SJSA1 (cell line): Measurements from ENCODE around the gene RTEL1. TPM values are rescaled to one million over a fixed set of nuclear protein-coding genes. Genes with fewer than 3 reads are reported as not detected.
"Not testable (repeated sequence)": the region's sequence is repeated elsewhere in the genome, so short reads cannot be mapped to it uniquely, and the experiment has no call there.

Experiments
- DNase-seq, 2 experiments: peaks; one replicate each; pipeline ENCODE4 v3.0.0-alpha.2; 2015 to 2020; ENCODE audit warnings: low spot score in 2 of 2, low read depth in 1 of 2
- H3K27ac ChIP-seq: fragments of 250-450 bp; sonication (Bioruptor Pico); 2 replicates; pipeline ENCODE4 v1.5.1; 2020; ENCODE audit warnings: mild to moderate bottlenecking, moderate library complexity
- H3K27me3 ChIP-seq: fragments of 250-450 bp; sonication (Bioruptor Pico); replicated peaks from 2 replicates; pipeline ENCODE4 v1.5.1; 2020; ENCODE audit warnings: mild to moderate bottlenecking, moderate library complexity
- H3K36me3 ChIP-seq: fragments of 250-450 bp; sonication (Bioruptor Pico); 2 replicates; pipeline ENCODE4 v1.5.1; 2020; ENCODE audit warnings: mild to moderate bottlenecking
- H3K4me1 ChIP-seq: fragments of 250-450 bp; sonication (Bioruptor Pico); replicated peaks from 2 replicates; pipeline ENCODE4 v1.6.1; 2021; ENCODE audit warnings: mild to moderate bottlenecking
- H3K4me3 ChIP-seq: fragments of 250-450 bp; sonication (Bioruptor Pico); 2 replicates; pipeline ENCODE4 v1.5.1; 2020; ENCODE audit warnings: mild to moderate bottlenecking
- H3K9me3 ChIP-seq: fragments of 250-450 bp; sonication (Bioruptor Pico); replicated peaks from 2 replicates; pipeline ENCODE4 v1.5.1; 2020; ENCODE audit warnings: mild to moderate bottlenecking
- total RNA-seq: library from RNA; depleted of rRNA; stranded (reverse); fragments of >200 nt; shearing (Covaris generic); gene quantifications from 2 replicates; pipeline ENCODE4 v1.2.3, GENCODE V29; 2014

The RTEL1 gene
- total RNA-seq, 1 experiment from 2014 or later, result 11.0 TPM

- no peak overlapping the region for H3K4me3 ChIP-seq
- H3K27me3 ChIP-seq, result no peaks in the 10 kb centered on the region
- no peak for DNase-seq
- peaks cover 5% of the 10 kb centered on the region for H3K4me1 ChIP-seq
- no peak overlapping the region for H3K27ac ChIP-seq
- peaks cover 20% of the 10 kb centered on the region for H3K36me3 ChIP-seq
- no peaks in the 10 kb centered on the region for H3K9me3 ChIP-seq
Measured at GRCh38 chr20:63620991-63621390, 37.1 kb upstream of the RTEL1 start.

- Histone ChIP-seq H3K4me1 (peaks cover 6% of the 10 kb centered on the region), H3K27ac (no peak overlapping the region), H3K4me3 (no peak overlapping the region), H3K9me3 (no peaks in the 10 kb centered on the region), H3K36me3 (peaks cover 12% of the 10 kb centered on the region), H3K27me3 (no peaks in the 10 kb centered on the region)
- no peak for DNase-seq
Measured at GRCh38 chr20:63622096-63622495, 36.0 kb upstream of the RTEL1 start.

GRCh38 chr20:63622732-63623131 is 35.4 kb upstream of the RTEL1 start:
- Histone ChIP-seq H3K27ac (no peak overlapping the region), H3K4me1 (peaks cover 6% of the 10 kb centered on the region), H3K4me3 (no peak overlapping the region), H3K36me3 (peaks cover 12% of the 10 kb centered on the region), H3K27me3 (no peaks in the 10 kb centered on the region), H3K9me3 (no peaks in the 10 kb centered on the region)
- DNase-seq, result no peak

GRCh38 chr20:63624486-63624885 is 33.6 kb upstream of the RTEL1 start:
- H3K9me3 ChIP-seq, result no peaks in the 10 kb centered on the region
- H3K27ac ChIP-seq, result no peak overlapping the region
- H3K36me3 ChIP-seq, result peaks cover 4% of the 10 kb centered on the region
- no peak overlapping the region for H3K4me3 ChIP-seq
- peaks cover 13% of the 10 kb centered on the region for H3K4me1 ChIP-seq
- H3K27me3 ChIP-seq, result no peaks in the 10 kb centered on the region
- DNase-seq, result no peak

- Histone ChIP-seq H3K27ac (peak overlapping the region; percentile 97), H3K27me3 (no peaks in the 10 kb centered on the region), H3K4me3 (peak overlapping the region; percentile 94), H3K9me3 (no peaks in the 10 kb centered on the region), H3K4me1 (peaks cover 13% of the 10 kb centered on the region), H3K36me3 (peaks cover 4% of the 10 kb centered on the region)
- peak in 1 of 2 experiments; percentile 49 for DNase-seq
Measured at GRCh38 chr20:63625771-63626423, 32.2 kb upstream of the RTEL1 start.

- no peaks in the 10 kb centered on the region for H3K27me3 ChIP-seq
- no peaks in the 10 kb centered on the region for H3K9me3 ChIP-seq
- peak; percentile 62 to 75 for DNase-seq
- H3K36me3 ChIP-seq, result peaks cover 4% of the 10 kb centered on the region
- H3K4me1 ChIP-seq, result peaks cover 13% of the 10 kb centered on the region
- H3K27ac ChIP-seq, result peak within 1 kb of the TSS; percentile 97
- peak within 1 kb of the TSS; percentile 94 for H3K4me3 ChIP-seq
Measured at GRCh38 chr20:63626424-63627128, 31.5 kb upstream of the RTEL1 start, which contains the start of gene GMEB2. GMEB2 (minus strand) TSS chr20:63627101; CDS start chr20:63619397, 7,704 bp downstream.

GRCh38 chr20:63627129-63627750 is 30.9 kb upstream of the RTEL1 start:
- Histone ChIP-seq H3K4me3 (peak overlapping the region; percentile 94), H3K4me1 (peaks cover 13% of the 10 kb centered on the region), H3K27me3 (no peaks in the 10 kb centered on the region), H3K27ac (peak overlapping the region; percentile 43), H3K36me3 (peaks cover 4% of the 10 kb centered on the region), H3K9me3 (no peaks in the 10 kb centered on the region)
- DNase-seq, result peak; percentile 95

GRCh38 chr20:63627751-63628245 is 30.3 kb upstream of the RTEL1 start:
- Histone ChIP-seq H3K4me3 (peak overlapping the region; percentile 94), H3K4me1 (peaks cover 13% of the 10 kb centered on the region), H3K9me3 (no peaks in the 10 kb centered on the region), H3K27ac (no peak overlapping the region), H3K27me3 (no peaks in the 10 kb centered on the region), H3K36me3 (peaks cover 4% of the 10 kb centered on the region)
- DNase-seq, result no peak

- peak; percentile 69 to 70 for DNase-seq
- H3K9me3 ChIP-seq, result no peaks in the 10 kb centered on the region
- H3K4me1 ChIP-seq, result peaks cover 13% of the 10 kb centered on the region
- H3K4me3 ChIP-seq, result peak overlapping the region; percentile 94
- no peaks in the 10 kb centered on the region for H3K27me3 ChIP-seq
- peaks cover 4% of the 10 kb centered on the region for H3K36me3 ChIP-seq
- H3K27ac ChIP-seq, result no peak overlapping the region
Measured at GRCh38 chr20:63628246-63628975, 29.7 kb upstream of the RTEL1 start.

GRCh38 chr20:63630956-63631355 is 27.2 kb upstream of the RTEL1 start:
- H3K4me1 ChIP-seq, H3K27ac ChIP-seq, DNase-seq, H3K4me3 ChIP-seq, H3K36me3 ChIP-seq, H3K27me3 ChIP-seq, H3K9me3 ChIP-seq: not testable (repeated sequence)

- not testable (repeated sequence) for H3K27ac ChIP-seq
Measured at GRCh38 chr20:63631426-63631825, 26.7 kb upstream of the RTEL1 start.

GRCh38 chr20:63633732-63634131 is 24.4 kb upstream of the RTEL1 start:
- H3K36me3 ChIP-seq, result no peaks in the 10 kb centered on the region
- H3K27ac ChIP-seq, result no peak overlapping the region
- H3K27me3 ChIP-seq, result no peaks in the 10 kb centered on the region
- no peak for DNase-seq
- H3K9me3 ChIP-seq, result no peaks in the 10 kb centered on the region
- H3K4me1 ChIP-seq, result peaks cover 1% of the 10 kb centered on the region
- H3K4me3 ChIP-seq, result no peak overlapping the region

More at GRCh38 chr20:63631426-63631825, 26.7 kb upstream of the RTEL1 start:
- not testable (repeated sequence) for H3K36me3 ChIP-seq, H3K9me3 ChIP-seq, H3K27me3 ChIP-seq, H3K4me1 ChIP-seq, H3K4me3 ChIP-seq, DNase-seq

- Histone ChIP-seq H3K27me3 (no peaks in the 10 kb centered on the region), H3K27ac (no peak overlapping the region), H3K36me3 (no peaks in the 10 kb centered on the region), H3K4me3 (no peak overlapping the region), H3K9me3 (no peaks in the 10 kb centered on the region), H3K4me1 (no peaks in the 10 kb centered on the region)
- DNase-seq, result no peak
Measured at GRCh38 chr20:63635431-63636141, 22.5 kb upstream of the RTEL1 start.
